Measurements from ENCODE around the gene TMC8. TPM values are rescaled to one million over a fixed set of nuclear protein-coding genes. Genes with fewer than 3 reads are reported as not detected.
A peak's percentile ranks its signal among the peaks of the same experiment; 100 is the strongest.

The TMC8 gene
- total and polyA plus RNA-seq, 8 donors, result 1.6 to 19.8 (median 4.3) TPM

DNA sequence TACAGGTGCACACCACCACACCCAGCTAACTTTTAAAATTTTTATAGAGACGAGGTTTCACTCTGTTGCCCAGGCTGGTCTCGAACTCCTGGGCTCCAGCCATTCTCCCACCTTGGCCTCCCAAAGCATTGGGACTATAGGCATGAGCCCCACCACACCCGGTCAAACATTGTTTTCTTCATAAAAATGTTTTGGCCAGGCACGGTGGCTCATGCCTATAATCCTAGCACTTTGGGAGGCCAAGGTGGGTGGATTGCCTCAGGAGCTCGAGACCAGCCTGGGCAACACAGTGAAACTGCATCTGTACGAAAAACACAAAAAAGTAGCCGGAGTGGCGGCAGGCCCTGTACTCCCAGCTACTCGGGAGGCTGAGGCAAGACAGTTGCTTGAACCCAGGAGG lies 14.2 kb upstream of the TMC8 start:
- peaks cover 3 to 58% (median 19%) of the 10 kb centered on the region in 4 donors for H3K36me3 ChIP-seq
- intact Hi-C loops (cut with DNase I; ENCODE audit: low total_unique reads), result no loop called here

GRCh38 chr17:78117027-78117981 lies 13.3 kb upstream of the TMC8 start:
- Histone ChIP-seq H3K27ac (peak overlapping the region in 1 of 5 donors; percentile 8), H3K4me3 (peak overlapping the region in 1 of 4 donors; percentile 20), H3K27me3 (no peaks in the 10 kb centered on the region), H3K4me1 (peaks cover 12 to 51% (median 22%) of the 10 kb centered on the region in 4 donors), H3K9me3 (no peaks in the 10 kb centered on the region), H3K36me3 (peaks cover 0 to 58% (median 20%) of the 10 kb centered on the region in 4 donors)
- DNase-seq, result peak; percentile 60 to 75
- TF ChIP-seq POLR2AphosphoS5 (IDR thresholded peaks at IDR 0.05) (no peak), POLR2A (IDR thresholded peaks at IDR 0.05) (no peak), EP300 (IDR thresholded peaks at IDR 0.05) (no peak), CTCF (IDR thresholded peaks at IDR 0.05) (peak in 5 of 7 experiments; percentile 27 to 59 (median 47))
- 34 to 90% (median 48%) methylated on average over 11 to 41 of the region's 41 CpGs for WGBS, 5 donors
- intact Hi-C loops (cut with DNase I; ENCODE audit: low total_unique reads), result no loop called here

More for the DNA sequence above, 14.2 kb upstream of the TMC8 start:
- Histone ChIP-seq H3K4me3 (no peak overlapping the region), H3K9me3 (no peaks in the 10 kb centered on the region), H3K27me3 (no peaks in the 10 kb centered on the region), H3K27ac (no peak overlapping the region), H3K4me1 (peaks cover 12 to 46% (median 20%) of the 10 kb centered on the region in 4 donors)
- no peak for TF ChIP-seq EP300 (IDR thresholded peaks at IDR 0.05)
- TF ChIP-seq CTCF (IDR thresholded peaks at IDR 0.05), result no peak
- TF ChIP-seq POLR2AphosphoS5 (IDR thresholded peaks at IDR 0.05), result no peak
- TF ChIP-seq POLR2A (IDR thresholded peaks at IDR 0.05), result no peak
- WGBS, 5 donors, result 93 to 98% (median 96%) methylated on average over 9 of the region's 9 CpGs
- DNase-seq, result no peak

DNA sequence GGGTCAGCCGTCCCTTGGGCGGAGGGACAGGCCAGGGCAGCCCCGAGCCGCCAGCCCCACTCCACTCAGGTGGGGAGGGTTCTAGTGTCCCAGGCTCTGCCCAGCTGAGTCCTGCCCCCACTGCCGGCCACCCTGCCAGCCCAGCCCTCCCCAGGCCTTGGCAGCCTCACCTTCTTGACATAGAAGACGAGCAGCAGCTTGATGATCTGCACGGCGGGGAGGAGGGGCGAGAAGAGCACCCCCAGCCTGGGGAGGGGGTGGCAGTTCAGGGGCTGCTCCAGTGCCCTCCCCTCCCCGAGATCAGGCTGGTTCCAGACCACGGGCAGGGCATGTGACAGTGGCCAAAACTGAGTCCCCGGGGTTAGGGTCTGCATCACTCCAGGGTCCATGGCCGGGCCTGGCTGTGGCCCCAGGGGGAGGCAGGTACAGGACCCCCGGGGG lies 11.8 kb upstream of the TMC8 start:
- H3K27me3 ChIP-seq, result no peaks in the 10 kb centered on the region
- peaks cover 4 to 62% (median 35%) of the 10 kb centered on the region in 4 donors for H3K36me3 ChIP-seq
- 86 to 100% (median 91%) methylated on average over 2 to 14 of the region's 14 CpGs for WGBS, 5 donors
- intact Hi-C loops (cut with DNase I; ENCODE audit: low total_unique reads), result no loop called here
- H3K4me1 ChIP-seq, result peaks cover 5 to 41% (median 14%) of the 10 kb centered on the region in 4 donors
- no peaks in the 10 kb centered on the region for H3K9me3 ChIP-seq
- no peak overlapping the region for H3K27ac ChIP-seq
- no peak overlapping the region for H3K4me3 ChIP-seq
- TF ChIP-seq EP300 (IDR thresholded peaks at IDR 0.05) (no peak), POLR2A (IDR thresholded peaks at IDR 0.05) (no peak), POLR2AphosphoS5 (IDR thresholded peaks at IDR 0.05) (no peak), CTCF (IDR thresholded peaks at IDR 0.05) (no peak)
- DNase-seq, result no peak

GRCh38 chr17:78120537-78120936 lies 10.0 kb upstream of the TMC8 start:
- no peak overlapping the region for H3K27ac ChIP-seq
- peaks cover 4 to 72% (median 47%) of the 10 kb centered on the region in 4 donors for H3K36me3 ChIP-seq
- DNase-seq, result no peak
- no peaks in the 10 kb centered on the region for H3K27me3 ChIP-seq
- intact Hi-C loops (cut with DNase I; ENCODE audit: low total_unique reads), result no loop called here
- no peaks in the 10 kb centered on the region for H3K9me3 ChIP-seq
- H3K4me3 ChIP-seq, result no peak overlapping the region
- TF ChIP-seq POLR2A (IDR thresholded peaks at IDR 0.05) (no peak), POLR2AphosphoS5 (IDR thresholded peaks at IDR 0.05) (no peak), CTCF (IDR thresholded peaks at IDR 0.05) (no peak), EP300 (IDR thresholded peaks at IDR 0.05) (no peak)
- WGBS, 5 donors, result 92 to 99% (median 96%) methylated on average over 13 of the region's 13 CpGs
- H3K4me1 ChIP-seq, result peaks cover 6 to 42% (median 19%) of the 10 kb centered on the region in 4 donors

Measured in stomach (tissue), 9 donors.